GM10248 (cell line): ENCODE results near the gene ACTL8.

Source experiments
- CTCF ChIA-PET: fragments of 300-600 bp; sonication (Branson Sonifier 250); formaldehyde crosslinking; extraction: SDS; loops from one replicate; lab custom pipeline; 2021; ENCODE audit warnings: antibody characterized with exemption; lab: Yijun Ruan, JAX
- POLR2A ChIA-PET: fragments of 350-650 bp; sonication (Branson Sonifier 250); formaldehyde crosslinking; extraction: SDS; loops from one replicate; lab custom pipeline; 2020; ENCODE audit warnings: antibody characterized with exemption; lab: Yijun Ruan, JAX
- DNase-seq: peaks from one replicate; pipeline ENCODE4 v3.0.0; 2012; ENCODE audit errors: extremely low spot score
- TF ChIP-seq, protein P1 (sequence below): IDR thresholded peaks from 2 replicates; pipeline ENCODE4 v1.5.1; 2012; ENCODE audit warnings: mild to moderate bottlenecking, low read depth; ENCODE audit errors: extremely low read depth, missing control alignments, control extremely low read depth

The ACTL8 gene

GRCh38 chr1:17869815-17870214 lies 114.7 kb downstream of the ACTL8 start:
- no peak for DNase-seq
- TF ChIP-seq, protein P1, sequence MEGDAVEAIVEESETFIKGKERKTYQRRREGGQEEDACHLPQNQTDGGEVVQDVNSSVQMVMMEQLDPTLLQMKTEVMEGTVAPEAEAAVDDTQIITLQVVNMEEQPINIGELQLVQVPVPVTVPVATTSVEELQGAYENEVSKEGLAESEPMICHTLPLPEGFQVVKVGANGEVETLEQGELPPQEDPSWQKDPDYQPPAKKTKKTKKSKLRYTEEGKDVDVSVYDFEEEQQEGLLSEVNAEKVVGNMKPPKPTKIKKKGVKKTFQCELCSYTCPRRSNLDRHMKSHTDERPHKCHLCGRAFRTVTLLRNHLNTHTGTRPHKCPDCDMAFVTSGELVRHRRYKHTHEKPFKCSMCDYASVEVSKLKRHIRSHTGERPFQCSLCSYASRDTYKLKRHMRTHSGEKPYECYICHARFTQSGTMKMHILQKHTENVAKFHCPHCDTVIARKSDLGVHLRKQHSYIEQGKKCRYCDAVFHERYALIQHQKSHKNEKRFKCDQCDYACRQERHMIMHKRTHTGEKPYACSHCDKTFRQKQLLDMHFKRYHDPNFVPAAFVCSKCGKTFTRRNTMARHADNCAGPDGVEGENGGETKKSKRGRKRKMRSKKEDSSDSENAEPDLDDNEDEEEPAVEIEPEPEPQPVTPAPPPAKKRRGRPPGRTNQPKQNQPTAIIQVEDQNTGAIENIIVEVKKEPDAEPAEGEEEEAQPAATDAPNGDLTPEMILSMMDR: no peak
- ChIA-PET POLR2A (no interaction called here), CTCF (no interaction called here)

DNA sequence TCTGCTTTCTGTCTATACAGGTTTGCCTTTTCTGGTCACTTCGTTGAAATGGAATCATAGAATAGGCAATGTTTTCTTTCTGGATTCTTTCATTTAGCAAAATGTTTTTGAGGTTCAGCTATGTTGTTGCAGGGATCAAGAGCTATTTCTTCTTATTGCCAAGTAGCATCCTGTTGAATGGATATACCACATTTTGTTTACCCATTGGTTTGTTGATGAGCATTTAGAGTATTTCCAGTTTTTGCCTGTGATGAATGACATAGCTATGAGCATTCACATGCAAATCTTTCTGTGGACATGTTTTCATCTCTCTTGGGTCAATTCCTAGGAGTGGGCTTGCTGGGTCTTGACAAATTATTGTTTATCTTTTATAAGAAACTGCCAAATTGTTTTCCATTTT lies 115.5 kb downstream of the ACTL8 start:
- TF ChIP-seq, protein P1: no peak
- CTCF ChIA-PET: no interaction called here
- DNase-seq: no peak
- POLR2A ChIA-PET: no interaction called here

DNA sequence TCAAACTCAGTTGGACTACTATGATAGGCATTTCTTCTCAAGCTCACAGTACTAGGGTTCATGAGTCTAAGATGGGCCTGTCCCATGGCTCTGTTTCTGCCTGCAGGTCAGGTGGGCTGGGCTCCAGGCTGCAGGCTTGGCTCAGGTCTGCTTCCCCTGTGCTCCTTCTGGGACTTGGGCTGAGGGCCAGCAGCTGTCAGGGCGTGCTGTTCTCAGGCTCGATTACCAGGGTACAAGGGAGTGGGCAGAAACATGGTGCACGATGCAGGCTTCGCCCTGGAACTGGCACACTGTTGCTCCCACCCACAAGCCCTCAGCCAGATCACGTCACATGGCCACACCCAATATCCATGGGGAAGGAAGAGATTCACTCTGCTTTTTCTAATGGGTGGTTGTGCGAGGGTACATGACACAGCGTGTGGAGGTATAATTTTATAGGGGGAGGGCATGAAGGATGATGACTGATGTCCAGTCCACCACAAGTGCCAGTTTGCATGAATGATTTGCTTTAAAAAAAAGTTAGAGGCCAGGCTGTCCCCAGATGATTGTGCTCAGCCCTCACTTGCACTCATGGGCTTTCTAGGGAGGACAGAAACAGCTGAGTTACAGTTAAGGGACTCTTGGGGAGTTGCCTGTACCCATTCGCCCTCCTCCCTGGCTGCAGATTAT lies 118.0 kb downstream of the ACTL8 start:
- ChIA-PET POLR2A (no interaction called here), CTCF (no interaction called here)
- DNase-seq: no peak
- TF ChIP-seq, protein P1: no peak

DNA sequence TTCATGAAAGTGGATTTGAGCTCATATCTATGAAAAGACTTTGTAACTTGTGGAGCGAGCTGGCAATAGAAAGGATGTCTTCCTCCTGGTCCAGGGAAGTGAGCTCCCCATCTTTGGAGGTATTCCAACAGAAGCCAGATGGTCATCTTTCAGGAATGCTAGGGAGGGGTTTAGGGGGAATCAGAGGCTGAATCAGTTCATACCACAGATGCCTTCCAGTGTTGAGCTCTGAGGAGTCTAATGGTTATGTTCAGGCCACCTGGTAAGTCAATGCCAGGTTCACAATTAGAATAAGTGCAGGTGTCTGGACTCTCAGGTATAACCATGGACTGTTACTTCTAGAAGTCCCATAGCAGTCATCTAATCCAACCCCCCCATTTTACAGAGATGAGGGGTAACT lies 119.1 kb downstream of the ACTL8 start:
- TF ChIP-seq, protein P1: no peak
- POLR2A ChIA-PET: no interaction called here
- no peak for DNase-seq
- CTCF ChIA-PET: no interaction called here

DNA sequence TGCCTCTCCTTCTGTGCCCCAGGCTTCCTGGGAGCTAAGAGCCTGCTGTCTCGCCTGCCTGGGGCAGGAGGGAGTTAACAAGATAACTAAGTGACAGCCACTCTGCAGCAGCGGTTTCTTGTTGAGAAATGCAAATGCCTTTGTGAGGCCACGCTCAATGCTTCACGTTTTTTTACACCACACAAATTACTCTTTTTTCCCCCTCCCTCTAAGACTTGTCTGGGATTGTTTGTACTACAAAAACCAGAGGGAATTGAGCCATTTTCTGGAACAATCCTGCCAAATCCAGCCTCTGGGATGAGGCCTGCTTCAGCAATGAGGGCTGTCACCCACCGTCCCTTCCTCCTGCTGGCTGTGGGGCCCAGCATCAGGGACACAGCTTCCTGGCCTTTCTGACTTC lies 119.6 kb downstream of the ACTL8 start:
- POLR2A ChIA-PET: no interaction called here
- TF ChIP-seq, protein P1: no peak
- CTCF ChIA-PET: no interaction called here
- no peak for DNase-seq

GRCh38 chr1:17875171-17875881 lies 120.2 kb downstream of the ACTL8 start:
- TF ChIP-seq, protein P1: no peak
- CTCF ChIA-PET: interaction anchor here (1.5 kb wide), 1 partner anchor 17 kb away, joined by 3 read pairs; no protein-coding TSS in a partner anchor
- no peak for DNase-seq
- POLR2A ChIA-PET: no interaction called here
